Coronary artery (tissue), 2 donors: ENCODE data around the gene TMEM53.

Experiments
- DNase-seq: peaks from one replicate; pipeline ENCODE4 v3.0.0-alpha.2; 2017; ENCODE audit warnings: low spot score
- H3K27ac ChIP-seq, 2 donors: fragments of 200-600 bp; sonication (generic); one replicate each; pipeline ENCODE4 v1.5.1; 2016 to 2019
- H3K4me3 ChIP-seq: fragments of 200-600 bp; sonication (generic); 2 replicates; pipeline ENCODE4 v1.5.1; 2016; ENCODE audit warnings: mild to moderate bottlenecking, moderate library complexity
- CTCF ChIP-seq: fragments of 200-600 bp; sonication (generic); IDR thresholded peaks from one replicate; pipeline ENCODE4 v1.5.1; 2019; ENCODE audit warnings: antibody characterized with exemption

TMEM53 gene

GRCh38 chr1:44718091-44718490, 43.8 kb upstream of the TMEM53 start:
- Histone ChIP-seq H3K4me3 (no peak overlapping the region), H3K27ac (no peak overlapping the region)
- TF ChIP-seq CTCF = no peak
- DNase-seq = no peak

GRCh38 chr1:44717653-44718052, 43.4 kb upstream of the TMEM53 start:
- H3K4me3 ChIP-seq = no peak overlapping the region
- no peak for DNase-seq
- TF ChIP-seq CTCF = no peak
- H3K27ac ChIP-seq = no peak overlapping the region

GRCh38 chr1:44717156-44717555, 42.9 kb upstream of the TMEM53 start:
- H3K4me3 ChIP-seq = no peak overlapping the region
- no peak for DNase-seq
- TF ChIP-seq CTCF = no peak
- H3K27ac ChIP-seq = no peak overlapping the region

- no peak overlapping the region for H3K27ac ChIP-seq
Observed at GRCh38 chr1:44714944-44715571, 40.8 kb upstream of the TMEM53 start.

GRCh38 chr1:44714532-44714931, 40.3 kb upstream of the TMEM53 start:
- Histone ChIP-seq H3K27ac (no peak overlapping the region), H3K4me3 (no peak overlapping the region)
- TF ChIP-seq CTCF = no peak
- DNase-seq = no peak

More at GRCh38 chr1:44714944-44715571, 40.8 kb upstream of the TMEM53 start:
- no peak overlapping the region for H3K4me3 ChIP-seq
- no peak for DNase-seq
- peak; percentile 80 for TF ChIP-seq CTCF

GRCh38 chr1:44713321-44713781, 39.1 kb upstream of the TMEM53 start:
- no peak overlapping the region for H3K27ac ChIP-seq
- no peak for DNase-seq
- no peak for TF ChIP-seq CTCF
- H3K4me3 ChIP-seq = no peak overlapping the region
